ENCODE measurements around the gene LILRB2.

DNA sequence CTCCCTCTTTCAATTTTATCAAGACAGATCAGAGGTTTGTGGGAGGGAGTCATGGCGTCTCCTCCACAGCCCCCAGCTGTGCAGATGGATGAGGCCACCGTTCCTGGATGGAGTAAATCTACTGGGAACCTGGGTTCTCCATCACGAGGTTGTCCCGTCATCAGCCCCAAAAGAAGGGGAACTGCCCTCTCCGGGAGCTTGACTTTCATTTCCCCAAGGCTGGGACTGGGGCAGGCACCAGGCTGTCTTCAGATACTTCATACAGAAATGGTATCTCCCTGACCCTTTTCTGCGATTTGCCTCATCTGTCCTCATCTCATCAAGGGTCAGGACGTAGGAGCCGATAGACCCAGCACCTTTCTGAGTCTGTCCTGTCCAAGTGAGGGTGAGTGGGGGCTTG is 9.8 kb downstream of the LILRB2 start:
- no peak for TF ChIP-seq CTCF (IDR thresholded peaks at IDR 0.05; ENCODE audit: low read length)
- no peak for TF ChIP-seq EZH2 (IDR thresholded peaks at IDR 0.05; ENCODE audit: borderline replicate concordance, low read length)

Data from OCI-LY1 (cell line).